IMR-90 (cell line): Measurements from ENCODE around the gene HECW1. TPM values are rescaled to one million over a fixed set of nuclear protein-coding genes. Genes with fewer than 3 reads are reported as not detected.

Experiments used
- ATAC-seq: fragments of 200-7000 bp; cut with Tn5 transposase; 2 replicates; pipeline ENCODE4 v1.9.1; 2020; ENCODE audit warnings: low read depth, mild to moderate bottlenecking, moderate library complexity
- BruUV-seq: library from RNA; stranded (reverse); fragments of 400-500 nt; replicated peaks from 2 replicates; lab custom pipeline; 2021; lab: Mats Ljungman, UMichigan
- CTCF ChIA-PET: fragments of 300-600 bp; formaldehyde crosslinking; extraction: SDS; loops from one replicate; lab custom pipeline; 2021; ENCODE audit warnings: antibody characterized with exemption; lab: Yijun Ruan, JAX
- POLR2A ChIA-PET: fragments of 300-600 bp; sonication (Branson Sonifier 250); formaldehyde crosslinking; loops from one replicate; lab custom pipeline; 2022; ENCODE audit warnings: antibody characterized with exemption; ENCODE audit not compliant: unreplicated experiment; lab: Charles Lee
- DNase-seq: peaks from one replicate; pipeline ENCODE4 v3.0.0; 2013
- H2AFZ ChIP-seq: replicated peaks from 2 replicates; pipeline ENCODE3; 2013; ENCODE audit warnings: low read length, mild to moderate bottlenecking; ENCODE audit not compliant: poor library complexity
- H2AK5ac ChIP-seq: 2 replicates; pipeline ENCODE4 v1.6.1; 2013; ENCODE audit warnings: low read depth, low read length, inconsistent platforms
- H2AK9ac ChIP-seq: replicated peaks from 2 replicates; pipeline ENCODE3; 2013; ENCODE audit warnings: mild to moderate bottlenecking, low read depth, low read length, moderate library complexity; ENCODE audit not compliant: poor library complexity
- H2BK120ac ChIP-seq: 2 replicates; pipeline ENCODE4 v1.6.1; 2013; ENCODE audit warnings: low read depth, low read length, inconsistent platforms
- H2BK15ac ChIP-seq: 3 replicates; pipeline ENCODE4 v1.6.1; 2013; ENCODE audit warnings: low read depth, low read length, inconsistent platforms
- H2BK20ac ChIP-seq: 2 replicates; pipeline ENCODE4 v1.6.1; 2013; ENCODE audit warnings: low read depth, mild to moderate bottlenecking, inconsistent platforms, low read length, moderate library complexity
- H2BK5ac ChIP-seq: 2 replicates; pipeline ENCODE4 v1.6.1; 2013; ENCODE audit warnings: mild to moderate bottlenecking, low read depth, low read length, inconsistent platforms; ENCODE audit not compliant: poor library complexity, severe bottlenecking
- H3K14ac ChIP-seq: replicated peaks from 2 replicates; pipeline ENCODE4 v1.6.1; 2013; ENCODE audit warnings: low read depth, low read length, inconsistent platforms
- H3K18ac ChIP-seq: 2 replicates; pipeline ENCODE4 v1.6.1; 2013; ENCODE audit warnings: low read depth, low read length, control low read depth
- H3K23ac ChIP-seq: 2 replicates; pipeline ENCODE4 v1.6.1; 2013; ENCODE audit warnings: low read depth, low read length, inconsistent platforms
- H3K27ac ChIP-seq: 2 replicates; pipeline ENCODE4 v1.5.1; 2013; ENCODE audit warnings: mild to moderate bottlenecking, control low read depth, low read length; ENCODE audit not compliant: insufficient read depth
- H3K27me3 ChIP-seq: 2 replicates; pipeline ENCODE4 v1.6.1; 2013; ENCODE audit warnings: low read length; ENCODE audit not compliant: control insufficient read depth, insufficient read depth
- H3K36me3 ChIP-seq: 2 replicates; pipeline ENCODE4 v1.6.1; 2013; ENCODE audit warnings: low read length, mixed read lengths; ENCODE audit not compliant: control insufficient read depth, insufficient read depth
- H3K4ac ChIP-seq: 2 replicates; pipeline ENCODE4 v1.6.1; 2013; ENCODE audit warnings: low read depth, low read length, inconsistent platforms
- H3K4me1 ChIP-seq: 2 replicates; pipeline ENCODE4 v1.6.1; 2013; ENCODE audit warnings: low read length, mixed read lengths; ENCODE audit not compliant: control insufficient read depth, insufficient read depth
- H3K4me2 ChIP-seq: 2 replicates; pipeline ENCODE4 v1.6.1; 2013; ENCODE audit warnings: low read depth, mild to moderate bottlenecking, control low read depth, low read length, moderate library complexity
- H3K4me3 ChIP-seq: 2 replicates; pipeline ENCODE4 v1.5.1; 2013; ENCODE audit warnings: low read depth, mild to moderate bottlenecking, control low read depth, low read length, moderate library complexity; ENCODE audit not compliant: insufficient read depth
- H3K56ac ChIP-seq: 2 replicates; pipeline ENCODE4 v1.6.1; 2013; ENCODE audit warnings: low read length, inconsistent platforms; ENCODE audit not compliant: insufficient read depth; ENCODE audit errors: extremely low read depth
- H3K79me1 ChIP-seq, 2 experiments: 2 replicates each; pipeline ENCODE4 v1.6.1; 2013; ENCODE audit warnings: low read length in 2 of 2, inconsistent platforms in 1 of 2, low read depth in 1 of 2
- H3K9ac ChIP-seq: 2 replicates; pipeline ENCODE4 v1.6.1; 2013; ENCODE audit warnings: low read depth, low read length, control low read depth
- H3K9me1 ChIP-seq: 2 replicates; pipeline ENCODE4 v1.6.1; 2013; ENCODE audit warnings: low read length, inconsistent platforms; ENCODE audit not compliant: insufficient read depth
- H3K9me3 ChIP-seq: 2 replicates; pipeline ENCODE4 v1.6.1; 2013; ENCODE audit warnings: low read length; ENCODE audit not compliant: control insufficient read depth, insufficient read depth
- H4K20me1 ChIP-seq: 2 replicates; pipeline ENCODE4 v1.6.1; 2013; ENCODE audit warnings: low read length, inconsistent platforms; ENCODE audit not compliant: insufficient read depth
- H4K5ac ChIP-seq: 2 replicates; pipeline ENCODE4 v1.6.1; 2013; ENCODE audit warnings: mild to moderate bottlenecking, low read depth, low read length, control low read depth
- H4K8ac ChIP-seq, 2 experiments: 2 replicates each; pipeline ENCODE4 v1.6.1; 2013; ENCODE audit warnings: low read depth in 2 of 2, low read length in 2 of 2, control low read depth in 1 of 2, inconsistent platforms in 1 of 2
- H4K91ac ChIP-seq: 2 replicates; pipeline ENCODE4 v1.6.1; 2013; ENCODE audit warnings: low read depth, low read length, inconsistent platforms; ENCODE audit not compliant: insufficient read depth
- CEBPB ChIP-seq: IDR thresholded peaks from 2 replicates; pipeline ENCODE4 v1.6.1; 2012; ENCODE audit warnings: low read depth, low read length, improper control_type of control experiment
- CHD1 ChIP-seq: IDR thresholded peaks from 2 replicates; pipeline ENCODE4 v1.6.1; 2012; ENCODE audit warnings: low read depth, low read length, improper control_type of control experiment
- MAFK ChIP-seq: IDR thresholded peaks from 2 replicates; pipeline ENCODE4 v1.6.1; 2012; ENCODE audit warnings: low read depth, low read length, improper control_type of control experiment
- MXI1 ChIP-seq: IDR thresholded peaks from 2 replicates; pipeline ENCODE4 v1.6.1; 2012; ENCODE audit warnings: low read depth, mild to moderate bottlenecking, low read length, moderate library complexity, borderline replicate concordance
- NFE2L2 ChIP-seq: fragments of 150-350 bp; IDR thresholded peaks from 2 replicates; pipeline ENCODE4 v1.6.1; 2016; ENCODE audit warnings: low read depth, mild to moderate bottlenecking, low read length
- POLR2A ChIP-seq: IDR thresholded peaks from 2 replicates; pipeline ENCODE4 v1.6.1; 2012; ENCODE audit warnings: mild to moderate bottlenecking, low read depth, low read length
- RCOR1 ChIP-seq: IDR thresholded peaks from 2 replicates; pipeline ENCODE4 v1.6.1; 2012; ENCODE audit warnings: mild to moderate bottlenecking, low read length, improper control_type of control experiment; ENCODE audit not compliant: insufficient replicate concordance
- RFX5 ChIP-seq: IDR thresholded peaks from 2 replicates; pipeline ENCODE4 v1.8.0; 2012; ENCODE audit warnings: low read depth, mild to moderate bottlenecking, low read length, moderate library complexity
- SMC3 ChIP-seq: fragments of 150-350 bp; IDR thresholded peaks from 2 replicates; pipeline ENCODE4 v1.6.1; 2016; ENCODE audit warnings: low read depth, mild to moderate bottlenecking, antibody characterized with exemption, low read length, moderate library complexity
- USF2 ChIP-seq: fragments of 150-350 bp; IDR thresholded peaks from 2 replicates; pipeline ENCODE4 v1.6.1; 2017; ENCODE audit warnings: mild to moderate bottlenecking, antibody characterized with exemption, low read length, low read depth
- WGBS, 2 experiments: methylation state at CpG; one replicate each; pipeline versions ENCODE4 v1.1.5 to v1.1.7; 2013; ENCODE audit warnings: missing lambda C conversion rate in 2 of 2; ENCODE audit not compliant: insufficient read length in 1 of 2; ENCODE audit errors: extremely low coverage in 2 of 2; 5-methylcytosine and 5-hydroxymethylcytosine counted together
- dilution Hi-C: fragments of 300-500 bp; cut with HindIII; formaldehyde crosslinking; loops from one replicate; pipeline ENCODE4 v1.14.3; 2018; ENCODE audit warnings: low sequenced_read_pairs; ENCODE audit not compliant: unreplicated experiment
- in situ Hi-C: fragments of 300-500 bp; cut with MboI; formaldehyde crosslinking; loops from 3 replicates; pipeline ENCODE4 v1.14.3; 2019; ENCODE audit warnings: low sequenced_read_pairs, inconsistent platforms, mixed read lengths
- intact Hi-C: fragments of 100-400 bp; cut with micrococcal nuclease; formaldehyde crosslinking; loops from 2 replicates; pipeline ENCODE4 v1.10.0; 2022
- polyA plus RNA-seq, 3 experiments: library from polyadenylated mRNA; depleted of rRNA; stranded (reverse); fragments of >200 nt; gene quantifications; 2 replicates each; pipeline ENCODE4 v1.2.3, GENCODE V29; 2012; ENCODE audit warnings: low replicate concordance in 1 of 3
- total RNA-seq: library from RNA; depleted of rRNA; stranded (reverse); fragments of >200 nt; gene quantifications from 2 replicates; pipeline ENCODE4 v1.2.3, GENCODE V29; 2012
- TF ChIP-seq, protein P1 (sequence below): fragments of 150-350 bp; IDR thresholded peaks from 2 replicates; pipeline ENCODE4 v1.6.1; 2016; ENCODE audit warnings: low read depth, mild to moderate bottlenecking, low read length, moderate library complexity, borderline replicate concordance

The HECW1 gene
- total and polyA plus RNA-seq, 2 of the 4 experiments (the other 2 are of a cell fraction) = 0.56 to 1.3 TPM

DNA sequence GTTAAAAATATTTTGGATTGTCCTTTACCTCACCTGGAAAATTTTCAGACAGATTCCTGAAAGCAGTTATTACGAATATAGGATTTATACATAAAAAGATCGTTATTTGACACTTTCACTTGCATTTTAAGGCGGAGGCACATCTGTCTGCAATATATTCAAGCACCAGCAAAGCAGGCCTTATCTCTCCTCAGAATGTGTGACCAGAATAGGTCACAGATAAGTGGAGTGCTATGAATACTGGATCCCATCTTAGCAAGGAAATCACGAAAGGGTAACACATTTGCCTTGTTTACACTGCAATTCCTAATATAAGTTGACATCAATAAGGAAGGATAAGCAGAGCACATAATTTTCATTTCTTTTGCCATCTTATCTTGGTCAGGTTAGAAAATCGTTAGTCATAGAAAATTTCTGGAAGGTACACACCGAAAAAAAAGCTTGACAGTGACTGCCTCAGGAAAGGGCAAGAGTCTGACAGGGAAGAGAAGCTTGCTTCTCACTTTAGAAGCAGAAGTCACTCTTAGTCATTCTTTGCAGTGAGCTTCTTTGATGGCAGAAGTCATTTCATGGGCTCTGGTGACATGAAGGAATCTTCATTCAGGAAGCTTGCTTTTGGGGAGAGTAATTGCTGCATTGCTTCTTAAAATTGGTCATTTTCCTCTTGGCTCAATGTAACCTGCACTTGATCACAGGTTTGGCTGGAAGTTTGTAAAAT is 372.4 kb downstream of the HECW1 start:
- CTCF ChIA-PET = interaction anchor here (0.6 kb wide), 1 partner anchor 13 kb away, joined by 3 read pairs; no protein-coding TSS in a partner anchor
- no peak overlapping the region for H4K5ac ChIP-seq
- H3K9me3 ChIP-seq = no peaks in the 10 kb centered on the region
- no peak overlapping the region for H2AK9ac ChIP-seq
- peaks cover 4% of the 10 kb centered on the region; the same call in 1 of the 2 replicates for H3K4me1 ChIP-seq
- H2BK15ac ChIP-seq = no peak overlapping the region
- H3K9me1 ChIP-seq = 0 out of 2 replicates have a peak, but pooled peaks cover 4% of the 10 kb centered on the region
- no peak overlapping the region for H3K56ac ChIP-seq
- H3K79me1 ChIP-seq = no peaks in the 10 kb centered on the region
- no TSS peak for BruUV-seq
- no peak overlapping the region for H3K4me2 ChIP-seq
- dilution Hi-C loops (no loop called here), intact Hi-C loops (no loop called here), in situ Hi-C loops (no loop called here)
- H3K36me3 ChIP-seq = no peaks in the 10 kb centered on the region
- H3K4ac ChIP-seq = no peak overlapping the region
- TF ChIP-seq CHD1 (no peak), RCOR1 (no peak), MAFK (no peak), MXI1 (no peak), CEBPB (no peak), NFE2L2 (no peak), RFX5 (no peak), SMC3 (no peak), USF2 (no peak), POLR2A (no peak)
- TF ChIP-seq, protein P1, sequence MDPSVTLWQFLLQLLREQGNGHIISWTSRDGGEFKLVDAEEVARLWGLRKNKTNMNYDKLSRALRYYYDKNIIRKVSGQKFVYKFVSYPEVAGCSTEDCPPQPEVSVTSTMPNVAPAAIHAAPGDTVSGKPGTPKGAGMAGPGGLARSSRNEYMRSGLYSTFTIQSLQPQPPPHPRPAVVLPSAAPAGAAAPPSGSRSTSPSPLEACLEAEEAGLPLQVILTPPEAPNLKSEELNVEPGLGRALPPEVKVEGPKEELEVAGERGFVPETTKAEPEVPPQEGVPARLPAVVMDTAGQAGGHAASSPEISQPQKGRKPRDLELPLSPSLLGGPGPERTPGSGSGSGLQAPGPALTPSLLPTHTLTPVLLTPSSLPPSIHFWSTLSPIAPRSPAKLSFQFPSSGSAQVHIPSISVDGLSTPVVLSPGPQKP = no peak
- no peak overlapping the region for H2BK20ac ChIP-seq
- POLR2A ChIA-PET = no interaction called here
- H3K23ac ChIP-seq = no peak overlapping the region
- ATAC-seq (no peak), DNase-seq (no peak)
- no peak overlapping the region for H4K91ac ChIP-seq
- no peak overlapping the region for H2AFZ ChIP-seq
- H3K27ac ChIP-seq = no peak overlapping the region
- no CpG with 5 or more reads among the region's 6 CpGs for WGBS, 2 experiments
- H3K27me3 ChIP-seq = peaks cover 21% of the 10 kb centered on the region
- no peak overlapping the region for H2BK5ac ChIP-seq
- H3K4me3 ChIP-seq = no peak overlapping the region
- no peak overlapping the region for H4K8ac ChIP-seq
- H2BK120ac ChIP-seq = no peak overlapping the region
- no peak overlapping the region for H3K14ac ChIP-seq
- H3K18ac ChIP-seq = no peak overlapping the region
- H4K20me1 ChIP-seq = no peaks in the 10 kb centered on the region
- no peak overlapping the region for H3K9ac ChIP-seq
- no peak overlapping the region for H2AK5ac ChIP-seq
